ENCODE measurements around the gene SUMO1. TPM values are rescaled to one million over a fixed set of nuclear protein-coding genes. Genes with fewer than 3 reads are reported as not detected.
"Not testable (repeated sequence)": the region's sequence is repeated elsewhere in the genome, so short reads cannot be mapped to it uniquely, and the experiment has no call there.

Gene SUMO1
- total RNA-seq, result 100 to 1,000 TPM; 106 to 121 TPM

- Mint-ChIP-seq H3K9me3 (no peaks in the 10 kb centered on the region), H3K27ac (peak within 1 kb of the TSS; percentile 96), H3K36me3 (peaks cover 7 to 8% of the 10 kb centered on the region in 2 donors)
- ATAC-seq, result peak; percentile 97 to 98
- peak; percentile 84 to 89 for DNase-seq (ENCODE audit: low spot score in 2 of 2)
Measured at GRCh38 chr2:202238234-202239197, at the start of gene SUMO1. Gene SUMO1, minus strand, starts transcription at chr2:202238597. Its CDS starts 146 bp downstream, at chr2:202238451.

DNA sequence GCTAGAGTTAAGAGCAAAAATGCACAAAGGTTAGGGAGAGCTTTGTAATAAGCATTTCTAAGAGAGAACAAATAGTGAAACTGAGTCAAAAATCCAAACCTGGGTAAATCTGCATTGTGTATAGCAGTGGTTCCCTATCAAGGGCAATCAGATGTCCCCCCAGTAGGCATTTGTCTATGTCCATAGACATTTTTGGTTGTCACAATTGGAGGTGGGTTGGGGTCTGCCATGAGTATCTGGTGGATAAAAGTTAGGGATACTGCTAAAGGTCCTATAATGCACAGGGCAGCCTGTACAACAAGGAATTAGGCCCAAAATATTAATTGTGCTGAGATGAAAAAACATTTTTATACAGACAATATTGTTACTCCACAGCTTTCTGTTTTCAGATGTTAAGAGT lies 48.2 kb upstream of the SUMO1 start:
- H3K36me3 Mint-ChIP-seq, result peaks cover 11 to 36% of the 10 kb centered on the region in 2 donors
- no peak for DNase-seq (ENCODE audit: low spot score in 2 of 2)
- H3K27ac Mint-ChIP-seq, result peak overlapping the region in 1 of 2 donors; percentile 90
- H3K9me3 Mint-ChIP-seq, result no peaks in the 10 kb centered on the region
- ATAC-seq, result no peak

- no peaks in the 10 kb centered on the region for H3K9me3 Mint-ChIP-seq
- ATAC-seq (no peak), DNase-seq (ENCODE audit: low spot score in 2 of 2) (no peak)
- H3K27ac Mint-ChIP-seq, result peak overlapping the region; percentile 96 to 99
- peaks cover 24 to 36% of the 10 kb centered on the region in 2 donors for H3K36me3 Mint-ChIP-seq
Measured at GRCh38 chr2:202278944-202279343, 40.5 kb upstream of the SUMO1 start.

- ATAC-seq (peak; percentile 76 to 78), DNase-seq (ENCODE audit: low spot score in 2 of 2) (peak in 1 of 2 donors; percentile 46)
- H3K27ac Mint-ChIP-seq, result peak overlapping the region; percentile 96 to 99
- no peaks in the 10 kb centered on the region for H3K9me3 Mint-ChIP-seq
- peaks cover 24 to 36% of the 10 kb centered on the region in 2 donors for H3K36me3 Mint-ChIP-seq
Measured at GRCh38 chr2:202278036-202278760, 39.8 kb upstream of the SUMO1 start.

DNA sequence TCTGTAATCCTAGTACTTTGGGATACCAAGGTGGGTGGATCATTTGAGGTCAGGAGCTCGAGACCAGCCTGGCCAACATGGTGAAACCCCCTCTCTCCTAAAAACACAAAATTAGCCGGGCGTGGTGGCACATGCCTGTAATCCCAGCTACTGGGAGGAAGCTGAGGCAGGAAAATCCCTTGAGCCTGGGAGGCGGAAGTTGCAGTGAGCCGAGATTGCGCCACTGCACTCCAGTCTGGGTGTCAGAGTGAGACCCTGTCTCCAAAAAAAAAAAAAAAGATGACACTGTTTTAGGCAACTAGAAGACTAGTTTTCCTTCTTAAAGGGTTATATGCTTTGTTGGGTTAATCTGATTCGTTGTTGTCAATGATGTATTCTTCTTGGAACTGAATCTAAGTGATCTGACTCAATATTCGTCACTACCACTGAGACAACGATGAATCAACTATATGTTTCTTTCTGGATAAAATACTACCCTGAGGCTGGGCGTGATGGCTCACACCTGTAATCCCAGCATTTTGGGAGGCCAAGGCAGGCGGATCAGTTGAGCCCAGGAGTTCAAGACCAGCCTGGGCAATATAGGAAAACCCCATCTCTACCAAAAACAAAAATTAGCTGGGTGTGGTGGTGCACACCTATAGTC lies 37.8 kb upstream of the SUMO1 start:
- DNase-seq (ENCODE audit: low spot score in 2 of 2), result peak in 1 of 2 donors; percentile 35
- H3K9me3 Mint-ChIP-seq, result not testable (repeated sequence)
- peak; percentile 76 to 82 for ATAC-seq
- Mint-ChIP-seq H3K36me3 (peaks cover 16 to 26% of the 10 kb centered on the region in 2 donors), H3K27ac (peak overlapping the region; percentile 96 to 99)

DNA sequence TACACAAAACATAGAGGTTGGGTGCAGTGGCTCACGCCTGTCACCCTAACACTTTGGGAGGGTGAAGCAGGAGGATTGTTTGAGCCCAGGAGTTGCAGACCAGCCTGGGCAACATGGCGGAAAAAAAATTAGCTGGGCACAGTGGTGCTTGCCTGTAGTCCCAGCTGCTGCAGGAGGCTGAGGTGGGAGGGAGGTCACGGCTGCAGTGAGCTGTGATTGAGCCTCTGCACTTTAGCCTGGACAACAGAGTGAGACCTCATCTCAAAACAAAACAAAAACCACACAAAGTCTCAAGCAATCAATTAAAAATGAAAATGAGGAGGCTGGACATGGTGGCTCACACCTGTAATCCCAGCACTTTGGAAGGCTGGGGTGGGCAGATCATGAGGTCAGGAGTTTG lies 32.1 kb upstream of the SUMO1 start:
- Mint-ChIP-seq H3K36me3 (peaks cover 0 to 8% of the 10 kb centered on the region in 2 donors), H3K9me3 (no peaks in the 10 kb centered on the region), H3K27ac (peak overlapping the region; percentile 69 to 96)
- DNase-seq (ENCODE audit: low spot score in 2 of 2) (no peak), ATAC-seq (no peak)

- ATAC-seq, result no peak
Measured at GRCh38 chr2:202269585-202269984, 31.2 kb upstream of the SUMO1 start.

GRCh38 chr2:202267495-202267894 lies 29.1 kb upstream of the SUMO1 start:
- no peak for DNase-seq (ENCODE audit: low spot score in 2 of 2)

More at GRCh38 chr2:202269585-202269984, 31.2 kb upstream of the SUMO1 start:
- no peaks in the 10 kb centered on the region for H3K9me3 Mint-ChIP-seq
- H3K36me3 Mint-ChIP-seq, result peaks cover 0 to 4% of the 10 kb centered on the region in 2 donors
- no peak for DNase-seq (ENCODE audit: low spot score in 2 of 2)
- H3K27ac Mint-ChIP-seq, result peak overlapping the region; percentile 69 to 96

DNA sequence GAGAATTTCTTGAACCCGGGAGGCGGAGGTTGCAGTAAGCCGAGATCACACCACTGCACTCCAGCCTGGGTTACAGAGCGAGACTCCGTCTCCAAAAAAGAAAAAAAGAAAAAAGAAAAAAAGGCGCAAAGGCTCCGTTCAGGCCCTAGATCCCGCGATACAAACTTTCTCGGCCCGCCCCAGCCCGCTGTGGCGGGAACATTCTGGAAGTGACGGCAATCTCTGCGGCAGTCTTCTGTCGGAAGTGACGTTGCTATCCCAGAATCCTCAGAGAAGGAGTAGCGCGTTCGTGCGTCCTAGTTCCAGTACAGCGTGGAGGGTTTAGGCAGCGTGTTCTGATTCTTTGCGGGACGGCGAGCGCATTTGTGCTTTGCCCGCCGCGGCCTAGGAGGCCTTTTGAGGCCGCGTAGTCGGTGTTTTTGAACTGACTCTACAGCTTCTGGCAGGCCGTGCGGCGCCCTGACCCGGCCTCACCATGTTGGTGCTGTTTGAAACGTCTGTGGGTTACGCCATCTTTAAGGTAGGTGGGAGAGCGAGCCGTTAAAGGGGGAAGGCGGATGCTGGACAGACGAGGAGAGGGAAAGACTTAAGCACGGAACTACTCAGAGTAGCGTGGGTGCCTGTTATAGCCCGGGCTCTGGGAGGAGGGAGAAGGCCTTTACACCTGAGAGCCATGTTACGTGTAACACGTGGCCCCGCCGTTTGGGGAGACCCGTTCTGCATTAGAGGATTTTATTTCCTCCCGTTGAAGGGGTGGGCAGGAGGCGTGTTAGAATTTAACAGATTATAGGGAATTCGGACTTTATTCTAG lies 27.3 kb upstream of the SUMO1 start, which contains the start of gene NOP58:
NOP58 (plus strand) TSS at position 297 of the 811 bp plus-strand sequence; CDS start at position 476, 179 bp downstream.
- ATAC-seq (peak; percentile 91 to 92), DNase-seq (ENCODE audit: low spot score in 2 of 2) (peak; percentile 87 to 93)
- no peaks in the 10 kb centered on the region for H3K9me3 Mint-ChIP-seq
- H3K27ac Mint-ChIP-seq, result no peak within 1 kb of the TSS
- H3K36me3 Mint-ChIP-seq, result peaks cover 0 to 4% of the 10 kb centered on the region in 2 donors

More at GRCh38 chr2:202267495-202267894, 29.1 kb upstream of the SUMO1 start:
- no peak for ATAC-seq
- Mint-ChIP-seq H3K27ac (no peak overlapping the region), H3K36me3 (peaks cover 0 to 4% of the 10 kb centered on the region in 2 donors), H3K9me3 (no peaks in the 10 kb centered on the region)

DNA sequence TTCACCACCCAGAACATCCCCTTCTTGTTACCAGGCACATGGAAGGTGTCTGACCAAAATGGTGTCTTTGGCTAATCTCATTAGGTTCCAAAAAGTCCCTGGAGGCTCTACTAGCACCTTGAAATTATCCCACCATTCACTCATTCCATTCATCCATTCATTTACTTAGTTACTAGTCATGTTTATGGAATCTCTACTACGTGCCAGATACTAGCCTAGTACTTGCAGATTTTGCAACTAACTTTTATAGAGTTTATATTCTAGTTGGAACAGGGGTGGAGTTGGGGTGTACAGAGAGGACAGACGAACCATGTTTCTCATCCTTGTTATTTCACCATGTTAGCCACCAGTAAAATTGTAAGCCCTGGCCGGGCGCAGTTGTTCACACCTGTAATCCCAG lies 23.1 kb upstream of the SUMO1 start:
- no peaks in the 10 kb centered on the region for H3K36me3 Mint-ChIP-seq
- H3K27ac Mint-ChIP-seq, result no peak overlapping the region
- no peak for DNase-seq (ENCODE audit: low spot score in 2 of 2)
- H3K9me3 Mint-ChIP-seq, result no peaks in the 10 kb centered on the region
- no peak for ATAC-seq

GRCh38 chr2:202251494-202251893 lies 13.1 kb upstream of the SUMO1 start:
- ATAC-seq (no peak), DNase-seq (ENCODE audit: low spot score in 2 of 2) (no peak)
- Mint-ChIP-seq H3K36me3 (no peaks in the 10 kb centered on the region), H3K9me3 (no peaks in the 10 kb centered on the region), H3K27ac (no peak overlapping the region)

GRCh38 chr2:202249521-202250253 lies 11.3 kb upstream of the SUMO1 start:
- no peak for DNase-seq (ENCODE audit: low spot score in 2 of 2)
- Mint-ChIP-seq H3K36me3 (no peaks in the 10 kb centered on the region), H3K9me3 (no peaks in the 10 kb centered on the region), H3K27ac (no peak overlapping the region)
- ATAC-seq, result no peak

GRCh38 chr2:202247710-202248109 lies 9.3 kb upstream of the SUMO1 start:
- not testable (repeated sequence) for H3K27ac Mint-ChIP-seq; H3K36me3 Mint-ChIP-seq; H3K9me3 Mint-ChIP-seq; ATAC-seq; DNase-seq (ENCODE audit: low spot score in 2 of 2)

GRCh38 chr2:202237787-202238233 lies 587 bp downstream of the SUMO1 start:
- peaks cover 7 to 8% of the 10 kb centered on the region in 2 donors for H3K36me3 Mint-ChIP-seq
- DNase-seq (ENCODE audit: low spot score in 2 of 2) (no peak), ATAC-seq (peak; percentile 42 to 44)
- H3K27ac Mint-ChIP-seq, result peak overlapping the region; percentile 96
- no peaks in the 10 kb centered on the region for H3K9me3 Mint-ChIP-seq

DNA sequence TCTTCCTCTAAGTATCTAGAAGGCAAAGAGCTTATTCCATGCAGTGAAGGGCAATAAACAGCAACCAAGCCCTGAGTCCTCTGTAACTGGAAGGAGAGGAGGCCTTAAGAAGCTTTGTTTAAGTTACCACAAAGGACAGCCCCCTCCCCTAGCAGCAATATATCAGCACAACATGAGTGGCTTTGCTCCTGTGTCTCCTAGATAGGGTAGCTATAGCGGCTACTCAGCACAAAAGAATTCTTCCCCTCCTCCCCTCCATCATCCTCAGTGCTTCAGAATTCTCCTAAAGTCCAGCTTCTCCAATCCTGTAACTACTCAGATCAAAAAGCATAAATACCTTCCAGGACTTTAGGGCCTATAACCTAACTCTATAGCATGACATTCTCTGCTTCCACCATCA lies 16.5 kb downstream of the SUMO1 start:
- DNase-seq (ENCODE audit: low spot score in 2 of 2) (no peak), ATAC-seq (no peak)
- H3K27ac Mint-ChIP-seq, result peak overlapping the region in 1 of 2 donors; percentile 12
- H3K36me3 Mint-ChIP-seq, result peaks cover 0 to 28% of the 10 kb centered on the region in 2 donors
- H3K9me3 Mint-ChIP-seq, result no peaks in the 10 kb centered on the region
